IPS DF 6.9 (cell line): ENCODE results near the gene SPAG4.

Experiments
- DNase-seq: peaks from one replicate; pipeline ENCODE4 v3.0.0-alpha.2; 2013; ENCODE audit warnings: low read depth, low spot score
- H3K27ac ChIP-seq: one replicate; pipeline ENCODE4 v1.5.1; 2013; ENCODE audit warnings: low read length, control low read depth
- H3K27me3 ChIP-seq: 2 replicates; pipeline ENCODE4 v1.6.1; 2013; ENCODE audit warnings: mild to moderate bottlenecking, low read length; ENCODE audit not compliant: control insufficient read depth, insufficient read depth
- H3K36me3 ChIP-seq: 2 replicates; pipeline ENCODE4 v1.6.1; 2013; ENCODE audit warnings: low read length; ENCODE audit not compliant: control insufficient read depth, insufficient read depth
- H3K4me1 ChIP-seq: 2 replicates; pipeline ENCODE4 v1.6.1; 2013; ENCODE audit warnings: low read length; ENCODE audit not compliant: control insufficient read depth, insufficient read depth
- H3K4me3 ChIP-seq: 2 replicates; pipeline ENCODE4 v1.5.1; 2013; ENCODE audit warnings: mild to moderate bottlenecking, low read length
- H3K9me3 ChIP-seq: 2 replicates; pipeline ENCODE4 v1.6.1; 2013; ENCODE audit warnings: low read length, inconsistent platforms; ENCODE audit not compliant: control insufficient read depth, insufficient read depth
- WGBS: extraction: QIAGEN DNeasy Blood & Tissue Kit; methylation state at CpG from one replicate; pipeline ENCODE4 v1.1.7; 2013; ENCODE audit warnings: mixed read lengths, missing lambda C conversion rate; ENCODE audit not compliant: insufficient read length, insufficient coverage; 5-methylcytosine and 5-hydroxymethylcytosine counted together

The SPAG4 gene

GRCh38 chr20:35598899-35599775, 16.5 kb upstream of the SPAG4 start:
- Histone ChIP-seq H3K27ac (no peak overlapping the region), H3K27me3 (peaks cover 5% of the 10 kb centered on the region; the same call in 1 of the 2 replicates), H3K36me3 (no peaks in the 10 kb centered on the region), H3K4me3 (no peak overlapping the region), H3K9me3 (no peaks in the 10 kb centered on the region), H3K4me1 (0 out of 2 replicates have a peak, but pooled peaks cover 1% of the 10 kb centered on the region)
- DNase-seq: no peak
- no CpG with 5 or more reads among the region's 22 CpGs for WGBS

- Histone ChIP-seq H3K9me3 (no peaks in the 10 kb centered on the region), H3K27me3 (peaks cover 5% of the 10 kb centered on the region; the same call in 1 of the 2 replicates)
- no CpG with 5 or more reads among the region's 9 CpGs for WGBS
Measured at GRCh38 chr20:35599776-35600120, 15.9 kb upstream of the SPAG4 start.

GRCh38 chr20:35600176-35600992, 15.2 kb upstream of the SPAG4 start:
- H3K4me1 ChIP-seq: 0 out of 2 replicates have a peak, but pooled peaks cover 1% of the 10 kb centered on the region
- H3K27me3 ChIP-seq: peaks cover 5% of the 10 kb centered on the region; the same call in 1 of the 2 replicates
- H3K9me3 ChIP-seq: no peaks in the 10 kb centered on the region
- peak overlapping the region; percentile 29; the same call in 1 of the 2 replicates for H3K4me3 ChIP-seq
- no CpG with 5 or more reads among the region's 34 CpGs for WGBS
- DNase-seq: no peak
- no peak overlapping the region for H3K27ac ChIP-seq
- no peaks in the 10 kb centered on the region for H3K36me3 ChIP-seq

More at GRCh38 chr20:35599776-35600120, 15.9 kb upstream of the SPAG4 start:
- no peak overlapping the region for H3K4me3 ChIP-seq
- H3K27ac ChIP-seq: no peak overlapping the region
- H3K36me3 ChIP-seq: no peaks in the 10 kb centered on the region
- H3K4me1 ChIP-seq: 0 out of 2 replicates have a peak, but pooled peaks cover 1% of the 10 kb centered on the region
- no peak for DNase-seq

GRCh38 chr20:35600993-35601973, 14.3 kb upstream of the SPAG4 start:
- Histone ChIP-seq H3K4me1 (0 out of 2 replicates have a peak, but pooled peaks cover 1% of the 10 kb centered on the region), H3K27me3 (peaks cover 5% of the 10 kb centered on the region; the same call in 1 of the 2 replicates), H3K36me3 (no peaks in the 10 kb centered on the region), H3K27ac (no peak overlapping the region), H3K4me3 (peak overlapping the region; percentile 29; the same call in 1 of the 2 replicates), H3K9me3 (no peaks in the 10 kb centered on the region)
- no peak for DNase-seq
- no CpG with 5 or more reads among the region's 103 CpGs for WGBS

GRCh38 chr20:35601990-35602389, 13.6 kb upstream of the SPAG4 start:
- H3K27ac ChIP-seq: no peak overlapping the region
- 0 out of 2 replicates have a peak, but pooled peaks cover 1% of the 10 kb centered on the region for H3K4me1 ChIP-seq
- peaks cover 5% of the 10 kb centered on the region; the same call in 1 of the 2 replicates for H3K27me3 ChIP-seq
- WGBS: no CpG with 5 or more reads among the region's 30 CpGs
- no peaks in the 10 kb centered on the region for H3K9me3 ChIP-seq
- no peak for DNase-seq
- H3K4me3 ChIP-seq: peak overlapping the region; percentile 29; the same call in 1 of the 2 replicates
- no peaks in the 10 kb centered on the region for H3K36me3 ChIP-seq

- Histone ChIP-seq H3K27ac (no peak overlapping the region), H3K36me3 (no peaks in the 10 kb centered on the region), H3K27me3 (peaks cover 5% of the 10 kb centered on the region; the same call in 1 of the 2 replicates), H3K9me3 (no peaks in the 10 kb centered on the region), H3K4me3 (no peak overlapping the region), H3K4me1 (0 out of 2 replicates have a peak, but pooled peaks cover 1% of the 10 kb centered on the region)
- no CpG with 5 or more reads among the region's 15 CpGs for WGBS
- DNase-seq: no peak
Measured at GRCh38 chr20:35602851-35603495, 12.7 kb upstream of the SPAG4 start.

- 0 out of 2 replicates have a peak, but pooled peaks cover 1% of the 10 kb centered on the region for H3K4me1 ChIP-seq
- no peak overlapping the region for H3K27ac ChIP-seq
- DNase-seq: no peak
- no CpG with 5 or more reads among the region's 11 CpGs for WGBS
- H3K4me3 ChIP-seq: no peak overlapping the region
- H3K36me3 ChIP-seq: no peaks in the 10 kb centered on the region
- no peaks in the 10 kb centered on the region for H3K9me3 ChIP-seq
- H3K27me3 ChIP-seq: peaks cover 5% of the 10 kb centered on the region; the same call in 1 of the 2 replicates
Measured at GRCh38 chr20:35603695-35604448, 11.8 kb upstream of the SPAG4 start.

GRCh38 chr20:35604449-35604747, 11.2 kb upstream of the SPAG4 start:
- DNase-seq: no peak
- WGBS: no CpG with 5 or more reads among the region's 4 CpGs
- Histone ChIP-seq H3K27ac (no peak overlapping the region), H3K9me3 (no peaks in the 10 kb centered on the region), H3K4me1 (0 out of 2 replicates have a peak, but pooled peaks cover 1% of the 10 kb centered on the region), H3K36me3 (no peaks in the 10 kb centered on the region), H3K27me3 (peaks cover 5% of the 10 kb centered on the region; the same call in 1 of the 2 replicates), H3K4me3 (no peak overlapping the region)

- Histone ChIP-seq H3K4me1 (no peaks in the 10 kb centered on the region), H3K4me3 (no peak overlapping the region), H3K27ac (no peak overlapping the region), H3K9me3 (no peaks in the 10 kb centered on the region), H3K27me3 (peaks cover 3% of the 10 kb centered on the region; the same call in 1 of the 2 replicates), H3K36me3 (no peaks in the 10 kb centered on the region)
- WGBS: no CpG with 5 or more reads among the region's 4 CpGs
- no peak for DNase-seq
Measured at GRCh38 chr20:35606127-35606526, 9.5 kb upstream of the SPAG4 start.
